ENCODE measurements around the gene TMEM80. TPM values are rescaled to one million over a fixed set of nuclear protein-coding genes. Genes with fewer than 3 reads are reported as not detected.
"Not testable (repeated sequence)": the region's sequence is repeated elsewhere in the genome, so short reads cannot be mapped to it uniquely, and the experiment has no call there.

The TMEM80 gene
- 10 to 100 TPM; 20.9 to 41.5 (median 39.6) TPM for total RNA-seq
- polyA plus RNA-seq: 10 to 100 TPM in 2 of 3 donors, 1 to 10 TPM in 1; 7.9 to 27.6 (median 25.7) TPM

DNA sequence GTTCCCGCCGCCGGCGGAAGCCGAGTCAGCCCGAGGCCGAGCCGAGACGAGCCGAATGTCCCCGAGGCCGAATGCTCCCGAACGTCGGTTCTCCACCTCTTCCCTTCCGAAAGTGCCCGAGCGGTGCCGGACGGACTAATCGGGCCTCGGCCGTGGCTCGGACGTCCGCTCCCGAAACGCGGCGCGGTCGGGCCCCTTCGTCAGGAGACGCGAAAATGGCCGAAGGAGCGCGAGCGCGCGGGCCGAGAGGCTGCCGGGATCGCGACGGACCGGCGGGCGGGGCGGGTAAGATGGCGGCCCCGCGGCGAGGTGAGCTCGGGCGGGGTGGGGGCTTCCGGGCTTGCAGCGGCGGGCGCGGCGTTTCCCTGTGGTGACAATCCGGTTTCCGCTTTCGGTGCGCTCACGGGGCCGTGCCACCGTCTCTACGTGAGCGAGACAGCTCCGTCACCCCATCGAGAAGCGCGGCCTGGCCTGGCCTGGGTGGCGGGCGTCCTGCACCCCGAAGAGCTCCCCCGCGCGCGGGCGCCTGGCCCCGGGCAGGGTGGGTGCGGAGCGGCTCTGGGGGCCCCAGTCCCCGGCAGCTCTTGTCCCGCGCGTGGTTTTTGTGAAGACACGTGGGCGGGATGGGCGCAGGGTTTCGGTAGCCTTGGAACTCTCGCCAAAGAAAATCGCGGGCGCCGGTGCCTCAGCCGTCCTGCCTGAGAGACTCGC is at the start of gene TMEM80:
Gene TMEM80, plus strand, starts transcription at position 279 of the 711 bp plus-strand sequence. Its CDS starts 12 bp downstream, at position 291.
- H3K4me1 ChIP-seq: peaks cover 0 to 46% (median 41%) of the 10 kb centered on the region in 4 donors
- H3K9me3 ChIP-seq: no peaks in the 10 kb centered on the region
- peak within 1 kb of the TSS; percentile 98 to 100 (median 99) for H3K27ac ChIP-seq
- DNase-seq: peak; percentile 100
- WGBS, 2 donors: 0 to 1% methylated on average over 101 of the region's 101 CpGs
- intact Hi-C loops (cut with DNase I): loop anchor here (5.0 kb wide), 2 partner anchors 102 to 118 kb away; partner anchors contain the start of genes PHRF1 and SLC25A22
- TF ChIP-seq POLR2AphosphoS5 (IDR thresholded peaks at IDR 0.05) (peak in 3 of 4 donors; percentile 34 to 85 (median 77)), POLR2A (IDR thresholded peaks at IDR 0.05) (peak in 1 of 2 donors; percentile 20)
- TF ChIP-seq, protein P1, sequence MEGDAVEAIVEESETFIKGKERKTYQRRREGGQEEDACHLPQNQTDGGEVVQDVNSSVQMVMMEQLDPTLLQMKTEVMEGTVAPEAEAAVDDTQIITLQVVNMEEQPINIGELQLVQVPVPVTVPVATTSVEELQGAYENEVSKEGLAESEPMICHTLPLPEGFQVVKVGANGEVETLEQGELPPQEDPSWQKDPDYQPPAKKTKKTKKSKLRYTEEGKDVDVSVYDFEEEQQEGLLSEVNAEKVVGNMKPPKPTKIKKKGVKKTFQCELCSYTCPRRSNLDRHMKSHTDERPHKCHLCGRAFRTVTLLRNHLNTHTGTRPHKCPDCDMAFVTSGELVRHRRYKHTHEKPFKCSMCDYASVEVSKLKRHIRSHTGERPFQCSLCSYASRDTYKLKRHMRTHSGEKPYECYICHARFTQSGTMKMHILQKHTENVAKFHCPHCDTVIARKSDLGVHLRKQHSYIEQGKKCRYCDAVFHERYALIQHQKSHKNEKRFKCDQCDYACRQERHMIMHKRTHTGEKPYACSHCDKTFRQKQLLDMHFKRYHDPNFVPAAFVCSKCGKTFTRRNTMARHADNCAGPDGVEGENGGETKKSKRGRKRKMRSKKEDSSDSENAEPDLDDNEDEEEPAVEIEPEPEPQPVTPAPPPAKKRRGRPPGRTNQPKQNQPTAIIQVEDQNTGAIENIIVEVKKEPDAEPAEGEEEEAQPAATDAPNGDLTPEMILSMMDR (IDR thresholded peaks at IDR 0.05): no peak
- peaks cover 0 to 30% (median 4%) of the 10 kb centered on the region in 4 donors for H3K36me3 ChIP-seq
- no peaks in the 10 kb centered on the region for H3K27me3 ChIP-seq
- H3K4me3 ChIP-seq: peak within 1 kb of the TSS; percentile 78 to 98 (median 92)

DNA sequence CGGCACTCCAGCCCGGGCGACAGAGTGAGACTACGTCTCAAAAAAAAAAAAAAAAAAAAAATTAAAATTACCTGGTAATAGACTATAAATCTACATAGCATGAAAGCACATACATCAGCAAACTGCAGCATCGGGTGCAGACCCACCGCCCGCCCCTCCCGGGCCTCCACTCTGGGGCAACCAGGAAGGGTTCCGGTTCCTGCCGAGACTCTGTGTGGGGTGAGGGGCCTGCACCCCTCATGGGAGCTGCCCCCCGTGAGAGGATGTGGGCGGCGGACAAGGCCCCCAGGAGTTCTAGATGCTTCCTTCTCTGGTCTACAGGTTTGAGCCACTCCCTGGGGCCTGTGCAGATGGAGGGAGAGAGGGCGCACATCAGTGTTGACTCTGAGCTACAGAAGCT is 49.4 kb upstream of the TMEM80 start:
- Histone ChIP-seq H3K27ac (no peak overlapping the region), H3K4me3 (no peak overlapping the region), H3K4me1 (no peaks in the 10 kb centered on the region), H3K36me3 (peaks cover 0 to 33% (median 4%) of the 10 kb centered on the region in 4 donors), H3K27me3 (no peaks in the 10 kb centered on the region), H3K9me3 (no peaks in the 10 kb centered on the region)
- intact Hi-C loops (cut with DNase I): no loop called here
- WGBS, 2 donors: 73 to 84% methylated on average over 14 of the region's 14 CpGs
- no peak for DNase-seq
- TF ChIP-seq EP300 (IDR thresholded peaks at IDR 0.05) (no peak), POLR2A (IDR thresholded peaks at IDR 0.05) (no peak), POLR2AphosphoS5 (IDR thresholded peaks at IDR 0.05) (no peak)
- TF ChIP-seq, protein P1 (IDR thresholded peaks at IDR 0.05): no peak

DNA sequence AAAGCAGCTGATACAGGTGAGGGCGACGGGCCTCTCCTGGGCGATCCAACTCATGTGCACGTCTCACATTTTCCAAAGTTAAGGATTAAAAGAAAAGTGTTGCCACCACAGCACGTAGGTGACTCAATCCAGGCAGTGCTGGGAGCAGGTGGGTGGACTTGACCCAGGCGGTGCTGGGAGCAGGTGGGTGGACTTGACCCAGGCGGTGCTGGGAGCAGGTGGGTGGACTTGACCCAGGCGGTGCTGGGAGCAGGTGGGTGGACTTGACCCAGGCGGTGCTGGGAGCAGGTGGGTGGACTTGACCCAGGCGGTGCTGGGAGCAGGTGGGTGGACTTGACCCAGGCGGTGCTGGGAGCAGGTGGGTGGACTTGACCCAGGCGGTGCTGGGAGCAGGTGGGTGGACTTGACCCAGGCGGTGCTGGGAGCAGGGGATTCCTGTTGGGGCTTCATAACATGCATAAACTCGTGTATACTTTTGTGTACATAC is 47.9 kb upstream of the TMEM80 start:
- H3K27me3 ChIP-seq; H3K9me3 ChIP-seq; intact Hi-C loops (cut with DNase I); H3K4me3 ChIP-seq; H3K4me1 ChIP-seq; DNase-seq; H3K27ac ChIP-seq: not testable (repeated sequence)
- H3K36me3 ChIP-seq: peaks cover 0 to 29% (median 3%) of the 10 kb centered on the region in 4 donors
- WGBS, 2 donors: 84 to 91% methylated on average over 10 of the region's 14 CpGs

DNA sequence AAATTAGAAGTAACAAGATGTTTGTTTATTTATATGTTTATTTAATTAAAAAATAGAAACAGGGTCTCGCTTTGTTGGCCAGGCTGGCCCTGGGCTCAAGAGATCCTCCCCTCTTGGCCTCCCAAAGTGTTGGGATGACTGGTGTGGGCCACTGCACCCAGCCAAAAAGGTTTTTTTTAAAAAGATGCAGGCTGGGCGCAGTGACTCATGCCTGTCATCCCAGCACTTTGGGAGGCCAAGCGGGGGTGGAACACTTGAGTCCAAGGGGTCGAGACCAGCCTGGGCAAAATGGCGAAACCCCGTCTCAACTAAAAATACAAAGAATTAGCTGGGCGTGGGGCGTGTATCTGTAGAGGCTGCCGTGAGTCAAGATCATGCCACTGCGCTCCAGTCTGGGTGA is 45.1 kb upstream of the TMEM80 start:
- 95 to 97% methylated on average over 10 of the region's 10 CpGs for WGBS, 2 donors
- DNase-seq: no peak
- intact Hi-C loops (cut with DNase I): no loop called here
- no peak for TF ChIP-seq EP300 (IDR thresholded peaks at IDR 0.05)
- no peak for TF ChIP-seq POLR2A (IDR thresholded peaks at IDR 0.05)
- no peak for TF ChIP-seq POLR2AphosphoS5 (IDR thresholded peaks at IDR 0.05)
- Histone ChIP-seq H3K27ac (no peak overlapping the region), H3K4me1 (no peaks in the 10 kb centered on the region), H3K4me3 (no peak overlapping the region), H3K36me3 (peaks cover 0 to 23% (median 3%) of the 10 kb centered on the region in 4 donors), H3K27me3 (no peaks in the 10 kb centered on the region), H3K9me3 (no peaks in the 10 kb centered on the region)

DNA sequence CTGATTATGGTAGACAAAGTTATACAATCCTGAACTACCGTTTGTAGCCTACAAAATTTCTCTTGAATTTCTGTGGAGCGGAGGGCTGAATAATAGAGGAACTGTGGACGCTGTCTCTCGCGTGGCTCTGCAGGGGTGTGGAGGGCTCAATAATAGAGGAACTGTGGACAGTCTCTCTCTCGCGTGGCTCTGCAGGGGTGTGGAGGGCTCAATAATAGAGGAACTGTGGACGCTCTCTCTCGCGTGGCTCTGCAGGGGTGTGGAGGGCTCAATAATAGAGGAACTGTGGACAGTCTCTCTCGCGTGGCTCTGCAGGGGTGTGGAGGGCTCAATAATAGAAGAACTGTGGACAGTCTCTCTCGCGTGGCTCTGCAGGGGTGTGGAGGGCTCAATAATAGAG is 42.5 kb upstream of the TMEM80 start:
- WGBS, 2 donors: 89 to 91% methylated on average over 14 of the region's 14 CpGs
- H3K27me3 ChIP-seq; H3K4me1 ChIP-seq; H3K4me3 ChIP-seq; H3K9me3 ChIP-seq; intact Hi-C loops (cut with DNase I); H3K27ac ChIP-seq; DNase-seq: not testable (repeated sequence)
- H3K36me3 ChIP-seq: peaks cover 0 to 34% (median 3%) of the 10 kb centered on the region in 4 donors

DNA sequence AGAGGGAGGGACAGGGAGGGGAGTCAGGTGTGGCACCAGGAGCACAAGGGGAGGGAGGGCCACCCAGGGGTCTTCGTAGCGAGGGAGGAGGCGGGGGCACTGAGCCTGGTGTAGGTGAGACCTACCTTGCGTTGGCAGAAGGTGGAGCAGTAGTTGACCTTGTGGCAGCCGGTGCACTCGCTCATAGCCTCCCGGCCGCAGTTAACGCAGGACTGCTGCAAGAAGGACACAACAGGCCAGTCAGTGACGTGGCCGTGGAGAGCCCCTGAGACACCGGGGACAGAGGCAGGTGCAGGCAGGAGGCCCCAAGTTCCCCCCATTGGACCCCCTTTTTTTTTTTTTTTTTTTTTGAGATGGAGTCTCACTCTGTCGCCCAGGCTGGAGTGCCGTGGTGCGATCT is 41.8 kb upstream of the TMEM80 start:
- intact Hi-C loops (cut with DNase I): no loop called here
- Histone ChIP-seq H3K4me1 (no peaks in the 10 kb centered on the region), H3K36me3 (peaks cover 0 to 41% (median 5%) of the 10 kb centered on the region in 4 donors), H3K27me3 (no peaks in the 10 kb centered on the region), H3K9me3 (no peaks in the 10 kb centered on the region), H3K4me3 (no peak overlapping the region), H3K27ac (no peak overlapping the region)
- TF ChIP-seq POLR2AphosphoS5 (IDR thresholded peaks at IDR 0.05): no peak
- TF ChIP-seq, protein P1 (IDR thresholded peaks at IDR 0.05): no peak
- TF ChIP-seq POLR2A (IDR thresholded peaks at IDR 0.05): no peak
- no peak for TF ChIP-seq EP300 (IDR thresholded peaks at IDR 0.05)
- 86 to 95% methylated on average over 15 of the region's 15 CpGs for WGBS, 2 donors
- no peak for DNase-seq

DNA sequence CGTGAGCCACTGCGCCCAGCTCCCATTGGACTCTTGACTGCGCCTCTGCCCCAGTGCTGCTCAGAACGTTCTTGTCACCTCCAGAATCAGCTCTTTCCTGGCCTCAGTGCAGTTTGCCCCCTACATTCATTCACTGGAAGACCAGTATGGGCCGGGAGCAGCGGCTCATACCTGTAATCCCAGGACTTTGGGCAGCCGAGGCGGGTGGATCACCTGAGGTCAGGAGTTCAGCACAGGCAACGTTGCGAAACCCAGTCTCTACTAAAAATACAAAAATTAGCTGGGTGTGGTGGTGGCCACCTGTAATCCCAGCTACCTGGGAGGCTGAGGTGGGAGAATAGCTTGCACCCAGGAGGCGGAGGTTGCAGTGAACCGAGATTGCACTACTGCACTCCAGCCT is 41.2 kb upstream of the TMEM80 start:
- WGBS, 2 donors: 80 to 89% methylated on average over 12 of the region's 12 CpGs
- not testable (repeated sequence) for DNase-seq
- peaks cover 0 to 46% (median 8%) of the 10 kb centered on the region in 4 donors for H3K36me3 ChIP-seq

More for the DNA sequence above, 41.2 kb upstream of the TMEM80 start:
- intact Hi-C loops (cut with DNase I); H3K4me3 ChIP-seq; H3K9me3 ChIP-seq; H3K27me3 ChIP-seq; H3K4me1 ChIP-seq; H3K27ac ChIP-seq: not testable (repeated sequence)
